HepG2 (cell line): ENCODE measurements around the gene PDE3B.
"Not testable (repeated sequence)": the region's sequence is repeated elsewhere in the genome, so short reads cannot be mapped to it uniquely, and the experiment has no call there.

Experiments
- CBFB ChIP-seq: sonication (generic); formaldehyde crosslinking; IDR thresholded peaks from 2 replicates; pipeline ENCODE4 v1.4.0; 2020; ENCODE audit warnings: missing genetic modification reagents
- CHD2 ChIP-seq: IDR thresholded peaks from 2 replicates; pipeline ENCODE4 v1.6.1; 2011; ENCODE audit warnings: low read depth, low read length, improper control_type of control experiment
- CTCF ChIP-seq: sonication (generic); formaldehyde crosslinking; IDR thresholded peaks from 2 replicates; pipeline ENCODE4 v1.5.0; 2020; ENCODE audit warnings: mild to moderate bottlenecking, missing genetic modification reagents, moderate library complexity
- HOMEZ ChIP-seq: IDR thresholded peaks from 2 replicates; pipeline ENCODE4 v1.6.1; 2016; ENCODE audit warnings: low read depth
- KLF15 ChIP-seq: sonication (generic); formaldehyde crosslinking; IDR thresholded peaks from 2 replicates; pipeline ENCODE4 v1.8.1; 2023; ENCODE audit warnings: borderline replicate concordance, mild to moderate bottlenecking, inconsistent platforms, missing genetic modification reagents, mixed read lengths
- MAX ChIP-seq: IDR thresholded peaks from 2 replicates; pipeline ENCODE4 v1.6.1; 2012; ENCODE audit warnings: inconsistent platforms
- NFYB ChIP-seq: sonication (generic); formaldehyde crosslinking; IDR thresholded peaks from 2 replicates; pipeline ENCODE4 v1.4.0; 2020; ENCODE audit warnings: missing genetic modification reagents
- PHB2 ChIP-seq: fragments of 450-650 bp; IDR thresholded peaks from 2 replicates; pipeline ENCODE4 v1.6.1; 2018; ENCODE audit not compliant: partially characterized antibody
- SNAPC2 ChIP-seq: sonication (generic); formaldehyde crosslinking; IDR thresholded peaks from 2 replicates; pipeline ENCODE4 v1.8.1; 2022; ENCODE audit warnings: mild to moderate bottlenecking, missing genetic modification reagents
- ZBTB43 ChIP-seq: sonication (generic); formaldehyde crosslinking; conservative IDR thresholded peaks from 2 replicates; pipeline ENCODE4 v1.4.0; 2020; ENCODE audit warnings: missing genetic modification reagents
- ZFP82 ChIP-seq: sonication (generic); formaldehyde crosslinking; IDR thresholded peaks from 2 replicates; pipeline ENCODE4 v1.5.1; 2020; ENCODE audit warnings: mild to moderate bottlenecking, missing genetic modification reagents, borderline replicate concordance
- ZNF143 ChIP-seq: sonication (generic); formaldehyde crosslinking; IDR thresholded peaks from 2 replicates; pipeline ENCODE4 v1.4.0; 2020; ENCODE audit warnings: missing genetic modification reagents
- ZNF274 ChIP-seq: sonication (generic); formaldehyde crosslinking; IDR thresholded peaks from 2 replicates; pipeline ENCODE4 v1.5.1; 2020; ENCODE audit warnings: mild to moderate bottlenecking, missing genetic modification reagents
- ZNF672 ChIP-seq: sonication (generic); formaldehyde crosslinking; IDR thresholded peaks from 2 replicates; pipeline ENCODE4 v1.8.1; 2022; ENCODE audit warnings: missing genetic modification reagents

GRCh38 chr11:14796028-14796427 lies 152.4 kb downstream of the PDE3B start:
- not testable (repeated sequence) for TF ChIP-seq HOMEZ (CRISPR knock-in tag); ZBTB43; MAX; PHB2; SNAPC2 (CRISPR knock-in tag); ZNF143; ZNF672 (CRISPR knock-in tag); ZNF274; ZFP82 (CRISPR knock-in tag); KLF15 (CRISPR knock-in tag); CTCF (CRISPR knock-in tag); CHD2; CBFB; NFYB (CRISPR knock-in tag)
